HG03175 (cell line): Measurements from ENCODE around the gene MRPS31.

Experiments
- ATAC-seq: cut with Tn5 transposase; IDR thresholded peaks from one replicate; pipeline ENCODE4 v1.9.1; 2021; ENCODE audit warnings: mild to moderate bottlenecking, moderate library complexity; ENCODE audit not compliant: unreplicated experiment

The MRPS31 gene

GRCh38 chr13:40770934-40771618 lies at the start of gene MRPS31:
Gene MRPS31, minus strand, starts transcription at chr13:40771190. Its CDS starts 54 bp downstream, at chr13:40771136.
- ATAC-seq, result peak; percentile 99

DNA sequence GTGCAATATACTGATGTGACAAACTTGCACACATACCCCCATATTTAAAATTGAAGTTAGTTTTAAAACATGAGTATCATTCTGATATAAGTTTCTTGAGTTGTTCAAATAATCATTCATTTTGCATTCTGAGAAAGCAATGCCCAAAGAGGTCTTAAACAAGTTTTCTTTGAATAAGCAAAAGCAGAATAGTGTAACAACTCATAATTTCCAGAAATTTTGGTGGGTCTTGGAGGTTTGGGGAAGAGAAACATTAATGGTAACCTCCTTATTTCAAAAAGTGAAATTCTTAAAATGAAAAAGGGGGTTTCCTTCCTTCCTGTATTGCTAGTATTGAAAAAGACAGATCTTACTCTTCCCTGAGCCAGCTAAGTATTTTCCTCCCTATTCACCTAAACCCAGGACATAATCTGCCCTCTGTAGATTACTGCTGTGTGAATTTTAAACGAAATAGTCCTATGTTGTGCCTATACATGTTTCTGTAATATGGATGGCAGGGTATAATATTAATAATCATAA lies 48.9 kb upstream of the MRPS31 start:
- no peak for ATAC-seq

- ATAC-seq, result no peak
Observed at GRCh38 chr13:40818926-40819325, 47.9 kb upstream of the MRPS31 start.

- ATAC-seq, result no peak
Observed at GRCh38 chr13:40814803-40815202, 43.8 kb upstream of the MRPS31 start.

DNA sequence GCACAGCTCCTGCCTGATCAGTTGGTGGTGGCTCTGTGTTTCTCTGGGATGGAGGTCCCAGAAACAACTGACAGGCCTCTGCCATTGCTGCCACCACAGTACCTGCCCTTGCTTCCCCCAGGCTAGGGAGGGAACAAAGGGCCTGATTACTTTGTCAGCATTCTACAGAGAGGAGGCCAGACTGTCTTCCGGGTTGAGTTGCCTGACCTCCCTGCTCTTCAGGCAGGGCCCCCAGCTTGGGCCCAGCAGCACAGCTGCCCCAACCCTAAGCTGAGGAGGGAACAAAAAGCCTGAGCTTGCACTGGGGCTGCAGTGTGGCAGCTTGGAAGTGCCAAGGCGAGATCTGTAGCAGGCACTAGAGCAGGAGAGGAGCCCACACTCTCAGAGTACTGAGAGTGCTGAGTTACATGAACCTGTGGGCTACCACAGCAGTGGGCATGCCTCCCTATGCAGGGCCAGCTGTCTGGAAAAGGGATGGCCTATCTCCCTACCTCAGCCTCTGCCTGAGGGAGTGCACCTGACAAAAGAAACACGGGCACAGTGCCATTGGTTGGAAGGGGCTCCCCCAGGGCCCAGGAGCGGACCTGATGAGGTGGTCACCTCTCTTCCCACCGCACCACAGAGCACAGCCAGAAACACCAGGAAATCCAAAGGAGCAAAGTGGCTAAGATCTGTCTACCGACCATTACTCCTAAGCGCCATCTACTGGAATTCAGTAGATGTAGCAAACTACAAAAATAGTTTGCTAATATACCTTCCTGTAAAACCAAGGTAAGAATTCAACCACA lies 42.9 kb upstream of the MRPS31 start:
- peak; percentile 53 for ATAC-seq

DNA sequence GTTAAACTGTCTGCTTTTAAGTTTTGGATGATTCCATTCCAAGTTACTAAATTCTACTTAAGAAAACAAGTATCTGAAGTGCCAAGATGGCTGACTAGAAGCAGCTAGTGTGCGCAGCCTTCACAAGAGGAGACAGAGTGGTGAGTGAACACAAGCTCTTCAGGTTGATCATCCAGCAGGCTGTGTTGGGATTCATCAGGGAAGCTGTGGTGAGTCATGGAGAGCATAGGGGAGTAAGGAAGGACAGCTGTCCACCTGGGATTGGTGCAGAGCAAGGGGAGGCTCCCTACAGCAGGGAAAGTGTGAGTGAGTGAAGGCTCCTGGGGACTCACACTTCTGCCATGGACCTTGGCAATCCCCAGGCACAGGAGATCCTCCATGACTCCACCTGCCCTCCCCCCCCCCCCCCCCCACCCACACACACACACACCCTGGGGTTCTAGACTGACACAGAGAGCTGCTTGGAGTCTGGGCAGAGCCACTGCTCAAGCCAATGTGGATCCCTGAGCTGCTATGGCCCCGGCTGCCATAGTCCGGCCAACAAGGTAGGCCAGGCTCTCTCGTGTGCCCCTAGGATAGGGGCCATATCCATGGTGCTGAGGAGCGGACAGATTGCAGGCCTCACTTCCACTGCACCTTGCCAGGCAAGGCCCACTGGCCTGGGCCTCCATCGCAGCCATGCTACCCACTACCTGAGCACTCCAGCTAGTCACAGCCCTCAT lies 41.9 kb upstream of the MRPS31 start:
- ATAC-seq, result no peak

DNA sequence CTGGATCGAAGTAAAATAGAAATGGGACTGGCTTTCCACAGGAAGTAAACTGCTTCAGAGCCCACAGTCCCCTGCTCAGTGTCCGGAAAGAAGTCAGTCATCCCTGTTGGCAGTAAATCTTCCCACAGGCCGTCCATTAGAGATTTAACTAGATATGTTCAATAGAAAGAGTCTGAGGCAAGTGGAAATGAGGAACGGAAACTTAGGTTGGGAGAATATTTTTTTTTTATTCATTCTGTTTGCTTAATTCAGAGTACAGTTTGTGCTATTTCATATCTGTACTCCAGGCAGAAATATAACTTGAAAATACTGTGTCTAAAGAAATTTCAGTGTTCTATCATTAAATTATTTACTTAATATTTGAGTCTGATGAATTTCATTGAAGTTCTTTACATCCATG lies 41.1 kb upstream of the MRPS31 start:
- ATAC-seq, result no peak

GRCh38 chr13:40809471-40809870 lies 38.5 kb upstream of the MRPS31 start:
- ATAC-seq, result no peak

DNA sequence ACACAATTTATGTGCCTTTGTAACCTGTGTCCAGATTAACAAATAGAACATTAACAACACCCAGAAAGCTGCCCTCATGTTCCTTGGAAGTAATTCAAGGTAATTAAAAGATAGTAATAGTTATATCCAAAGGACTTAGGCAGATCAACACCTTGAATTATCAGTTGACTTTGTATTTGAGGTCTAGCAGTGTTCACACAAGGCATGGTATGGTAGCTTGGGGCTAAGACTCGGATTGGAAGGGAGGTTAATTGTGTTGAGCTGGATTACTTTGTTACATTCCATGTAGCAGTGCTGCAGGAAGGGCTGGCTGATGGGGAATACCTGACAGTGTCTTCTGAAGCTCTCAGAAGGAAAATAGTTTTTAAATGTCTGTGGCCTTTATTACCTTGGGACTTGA lies 35.3 kb upstream of the MRPS31 start:
- no peak for ATAC-seq

GRCh38 chr13:40803316-40803715 lies 32.3 kb upstream of the MRPS31 start:
- no peak for ATAC-seq

DNA sequence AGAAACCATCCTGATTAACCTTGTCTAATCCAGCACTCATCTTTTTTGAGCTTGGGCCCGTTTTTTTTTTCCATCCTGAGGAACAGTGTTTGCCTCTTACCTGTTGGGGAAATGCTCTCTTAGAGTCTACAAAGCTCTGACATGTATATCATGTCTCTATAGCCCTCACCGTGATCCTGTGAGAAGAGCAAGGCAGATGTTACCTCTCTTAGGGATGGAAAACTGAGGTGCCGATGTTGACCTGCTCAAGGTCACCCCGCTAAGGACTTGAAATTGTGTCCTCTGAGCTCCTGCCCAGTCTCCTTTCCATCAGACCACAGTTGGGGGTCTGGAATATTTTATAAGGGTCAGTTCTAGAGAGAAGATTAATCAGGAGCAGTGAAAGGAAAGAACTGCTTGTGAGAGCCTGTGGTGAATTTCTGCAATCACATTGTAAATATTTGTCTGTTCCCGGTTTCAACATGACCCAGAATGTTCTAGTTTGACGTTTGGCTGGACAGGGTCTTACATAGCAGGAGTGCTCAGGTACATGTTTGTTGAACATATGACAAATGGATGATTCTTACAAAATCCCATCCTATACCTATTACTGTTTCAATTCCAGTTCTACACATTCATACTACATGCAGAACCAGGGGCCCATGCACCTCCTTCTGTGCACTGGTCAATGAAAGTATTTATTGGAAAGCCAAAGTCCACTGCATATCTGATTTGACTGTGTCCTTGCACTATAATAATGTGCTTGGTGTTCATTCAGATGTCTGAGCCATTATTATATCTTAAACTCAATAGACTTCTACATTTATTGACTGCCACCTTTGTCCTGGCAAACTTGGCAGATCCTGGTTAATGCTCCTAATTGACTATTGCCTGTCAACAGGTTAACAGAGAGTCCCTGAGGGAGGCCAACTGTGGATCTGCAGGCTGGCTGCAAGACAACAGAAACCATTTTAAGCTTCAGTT lies 30.5 kb upstream of the MRPS31 start:
- ATAC-seq, result no peak

DNA sequence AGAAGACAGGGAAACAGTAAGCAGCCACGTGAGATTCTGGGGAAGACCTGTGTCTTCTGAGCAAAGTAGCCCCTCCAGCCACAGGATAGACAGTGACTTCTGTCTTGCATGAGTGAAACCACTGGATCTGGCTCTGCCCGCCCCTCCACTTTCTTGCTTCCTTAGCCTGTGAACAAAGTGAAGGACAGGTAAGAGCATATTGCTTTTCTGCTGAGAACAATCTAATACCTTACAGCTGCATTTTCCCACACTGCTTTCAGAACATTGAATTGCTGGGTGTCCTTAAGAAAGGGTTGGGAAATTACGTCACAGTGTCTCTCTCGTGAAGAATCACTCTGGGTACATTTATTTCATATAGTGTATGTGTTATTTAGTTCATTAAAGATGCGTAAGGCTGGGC lies 29.6 kb upstream of the MRPS31 start:
- ATAC-seq, result no peak

DNA sequence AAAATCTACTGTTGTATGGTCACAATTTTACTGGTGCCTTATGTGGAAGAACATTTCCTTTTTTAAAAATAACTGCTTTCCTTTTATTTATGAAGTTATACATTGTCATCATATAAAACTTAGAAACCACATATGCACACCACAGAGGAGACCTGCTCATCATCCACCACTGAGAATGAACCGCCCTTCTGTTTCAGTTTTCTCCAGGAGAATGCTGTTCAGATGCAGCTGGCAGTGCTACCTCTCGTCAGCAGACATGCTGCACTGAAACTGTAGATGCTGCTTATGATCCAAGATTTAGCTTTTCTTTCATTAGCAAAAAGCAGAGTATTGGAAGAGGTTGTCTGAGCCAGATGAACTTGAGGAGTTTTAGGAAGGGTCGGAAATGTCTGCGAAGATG lies 28.5 kb upstream of the MRPS31 start:
- ATAC-seq, result no peak

DNA sequence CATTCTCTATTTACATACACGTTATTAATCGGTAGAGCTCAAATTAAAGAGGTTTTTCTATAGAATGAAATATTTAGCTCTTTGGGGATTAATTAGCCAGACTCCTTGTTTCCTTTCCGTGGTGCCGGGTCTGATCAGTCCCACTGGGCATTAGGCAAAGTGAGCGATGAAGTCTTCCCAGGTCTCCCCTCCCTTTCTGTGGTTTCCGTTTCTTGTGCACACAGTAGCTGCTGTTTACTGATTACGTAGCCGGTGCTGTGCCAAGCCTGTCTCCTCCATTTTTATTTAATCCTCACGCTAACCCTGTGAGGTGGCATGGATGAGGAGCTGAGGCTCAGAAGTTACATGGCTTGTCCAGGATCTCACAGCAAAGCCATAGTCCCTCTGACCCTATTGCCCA lies 27.4 kb upstream of the MRPS31 start:
- no peak for ATAC-seq

- no peak for ATAC-seq
Observed at GRCh38 chr13:40796649-40797048, 25.7 kb upstream of the MRPS31 start.

DNA sequence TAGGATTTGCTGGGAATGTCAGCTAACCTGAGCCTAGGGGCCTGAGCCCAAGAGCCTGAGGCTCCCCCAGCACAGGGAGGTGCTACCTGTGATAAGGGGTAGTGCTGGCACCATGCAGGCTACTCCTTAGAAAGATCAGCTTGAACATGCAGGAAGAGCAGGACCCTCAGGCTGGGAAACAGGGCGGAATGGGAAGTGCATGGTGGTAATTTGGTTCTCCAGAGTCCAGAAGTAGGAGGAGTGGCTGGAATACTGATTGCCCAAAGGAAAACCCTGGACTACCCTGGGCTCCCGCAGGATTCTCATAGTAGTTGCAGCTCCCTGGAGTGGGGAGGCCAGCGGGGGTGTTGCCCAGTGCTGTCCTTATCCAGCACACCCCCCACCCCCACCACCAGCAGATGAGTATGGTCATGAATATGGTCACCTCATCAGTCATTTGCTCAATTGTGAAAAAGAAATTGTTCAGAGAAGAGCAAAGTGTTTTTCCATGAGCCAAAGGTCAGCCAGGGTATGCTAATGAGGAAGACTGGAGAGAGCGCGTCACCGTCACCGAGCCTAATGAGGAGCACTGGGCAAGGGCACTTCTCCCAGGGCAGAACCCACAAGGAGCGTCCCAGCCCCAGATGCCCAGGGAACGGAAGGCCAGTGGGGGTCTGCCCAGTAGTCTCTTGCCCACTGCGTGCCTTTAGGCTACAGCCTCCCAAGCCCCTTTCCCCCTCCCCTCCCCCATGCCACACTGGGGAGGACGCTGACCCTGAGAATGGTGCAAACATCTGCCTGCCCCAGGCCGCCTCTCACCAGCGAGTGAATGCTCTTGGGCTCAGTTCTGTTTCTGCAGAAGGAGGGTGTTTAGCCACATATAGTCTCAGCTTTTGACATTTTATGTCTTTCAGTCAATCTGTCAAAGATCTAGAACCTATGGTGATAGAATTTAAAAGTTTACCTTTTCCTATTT lies 23.7 kb upstream of the MRPS31 start:
- no peak for ATAC-seq

DNA sequence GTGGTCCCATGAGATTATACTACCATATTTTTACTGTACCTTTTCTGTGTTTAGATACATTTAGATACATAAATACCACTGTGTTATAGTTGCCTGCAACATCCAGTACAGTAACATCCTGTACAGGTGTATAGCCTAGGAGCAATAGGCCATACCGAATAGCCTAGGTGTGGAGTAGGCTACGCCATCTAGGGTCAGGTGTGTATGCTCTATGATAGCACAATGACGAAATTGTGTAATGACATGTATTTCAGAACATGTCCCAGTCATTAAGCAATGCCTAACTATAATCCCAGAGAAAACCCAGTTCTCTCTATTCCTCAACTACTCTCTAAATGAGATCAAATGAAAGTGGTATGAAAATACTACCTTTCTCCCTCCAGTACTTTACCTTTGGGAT lies 22.3 kb upstream of the MRPS31 start:
- no peak for ATAC-seq

GRCh38 chr13:40792284-40793051 lies 21.5 kb upstream of the MRPS31 start:
- peak; percentile 25 for ATAC-seq
